Glutamatergic neuron (in vitro differentiated cells): ENCODE measurements around the gene USP5. TPM values are rescaled to one million over a fixed set of nuclear protein-coding genes. Genes with fewer than 3 reads are reported as not detected.
"Not testable (repeated sequence)": the region's sequence is repeated elsewhere in the genome, so short reads cannot be mapped to it uniquely, and the experiment has no call there.

Source experiments
- DNase-seq: peaks from one replicate; pipeline ENCODE4 v3.0.0; 2022
- H3K27ac Mint-ChIP-seq: one replicate; pipeline ENCODE4 v1.8.0; 2020; ENCODE audit warnings: mild to moderate bottlenecking, mixed read lengths, inconsistent platforms; ENCODE audit not compliant: unreplicated experiment
- H3K27me3 Mint-ChIP-seq: one replicate; pipeline ENCODE4 v1.8.0; 2020; ENCODE audit warnings: mild to moderate bottlenecking, moderate library complexity, mixed read lengths, inconsistent platforms; ENCODE audit not compliant: unreplicated experiment
- H3K36me3 Mint-ChIP-seq: one replicate; pipeline ENCODE4 v1.8.0; 2020; ENCODE audit warnings: mild to moderate bottlenecking, mixed read lengths, inconsistent platforms; ENCODE audit not compliant: unreplicated experiment
- H3K4me1 Mint-ChIP-seq: one replicate; pipeline ENCODE4 v1.8.0; 2020; ENCODE audit warnings: mild to moderate bottlenecking, low read depth, mixed read lengths, inconsistent platforms; ENCODE audit not compliant: unreplicated experiment
- H3K4me3 Mint-ChIP-seq: one replicate; pipeline ENCODE4 v1.8.0; 2020; ENCODE audit warnings: mild to moderate bottlenecking, mixed read lengths, inconsistent platforms; ENCODE audit not compliant: unreplicated experiment
- H3K9me3 Mint-ChIP-seq: one replicate; pipeline ENCODE4 v1.8.0; 2020; ENCODE audit warnings: mild to moderate bottlenecking, moderate library complexity, mixed read lengths, inconsistent platforms; ENCODE audit not compliant: unreplicated experiment
- total RNA-seq: library from RNA; stranded (reverse); fragmentation: NEBNext Ultra II Directional; extraction: Animal tissue kit (Norgen Biotek cat#: 25700); gene quantifications from one replicate; pipeline ENCODE4 v1.2.1, GENCODE V29; 2021; ENCODE audit not compliant: unreplicated experiment
- TF ChIP-seq, protein P1 (sequence below): fragments of 200-600 bp; sonication (generic); IDR thresholded peaks from one replicate; pipeline ENCODE4 v1.5.0; 2021; ENCODE audit not compliant: partially characterized antibody, unreplicated experiment

Gene USP5
- total RNA-seq, 1 donor from 2014 or later: 141 TPM

DNA sequence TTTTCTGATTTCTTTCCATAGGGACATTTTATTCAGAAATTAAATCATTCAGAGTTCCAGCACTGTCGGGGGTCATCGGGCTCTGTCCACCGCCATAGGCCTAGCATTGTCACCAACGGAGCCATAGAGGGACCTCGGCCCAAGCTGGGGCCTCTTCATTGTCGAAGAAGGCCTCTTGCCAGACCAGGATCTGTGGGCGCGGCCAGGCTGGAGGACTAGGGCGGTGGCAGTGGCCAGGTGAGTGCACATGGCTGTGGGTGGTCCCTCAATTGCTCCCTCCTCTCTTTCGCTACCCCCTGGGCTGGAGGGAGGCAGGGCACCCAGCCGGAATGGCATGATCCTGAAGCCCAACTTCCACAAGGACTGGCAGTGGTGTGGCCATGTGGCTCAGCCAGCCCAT, 31.7 kb downstream of the USP5 start:
- Mint-ChIP-seq H3K4me1 (peaks cover 4% of the 10 kb centered on the region), H3K36me3 (no peaks in the 10 kb centered on the region), H3K4me3 (no peak overlapping the region), H3K27ac (no peak overlapping the region), H3K9me3 (peaks cover 2% of the 10 kb centered on the region), H3K27me3 (no peaks in the 10 kb centered on the region)
- DNase-seq: no peak
- TF ChIP-seq, protein P1, sequence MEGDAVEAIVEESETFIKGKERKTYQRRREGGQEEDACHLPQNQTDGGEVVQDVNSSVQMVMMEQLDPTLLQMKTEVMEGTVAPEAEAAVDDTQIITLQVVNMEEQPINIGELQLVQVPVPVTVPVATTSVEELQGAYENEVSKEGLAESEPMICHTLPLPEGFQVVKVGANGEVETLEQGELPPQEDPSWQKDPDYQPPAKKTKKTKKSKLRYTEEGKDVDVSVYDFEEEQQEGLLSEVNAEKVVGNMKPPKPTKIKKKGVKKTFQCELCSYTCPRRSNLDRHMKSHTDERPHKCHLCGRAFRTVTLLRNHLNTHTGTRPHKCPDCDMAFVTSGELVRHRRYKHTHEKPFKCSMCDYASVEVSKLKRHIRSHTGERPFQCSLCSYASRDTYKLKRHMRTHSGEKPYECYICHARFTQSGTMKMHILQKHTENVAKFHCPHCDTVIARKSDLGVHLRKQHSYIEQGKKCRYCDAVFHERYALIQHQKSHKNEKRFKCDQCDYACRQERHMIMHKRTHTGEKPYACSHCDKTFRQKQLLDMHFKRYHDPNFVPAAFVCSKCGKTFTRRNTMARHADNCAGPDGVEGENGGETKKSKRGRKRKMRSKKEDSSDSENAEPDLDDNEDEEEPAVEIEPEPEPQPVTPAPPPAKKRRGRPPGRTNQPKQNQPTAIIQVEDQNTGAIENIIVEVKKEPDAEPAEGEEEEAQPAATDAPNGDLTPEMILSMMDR: no peak

DNA sequence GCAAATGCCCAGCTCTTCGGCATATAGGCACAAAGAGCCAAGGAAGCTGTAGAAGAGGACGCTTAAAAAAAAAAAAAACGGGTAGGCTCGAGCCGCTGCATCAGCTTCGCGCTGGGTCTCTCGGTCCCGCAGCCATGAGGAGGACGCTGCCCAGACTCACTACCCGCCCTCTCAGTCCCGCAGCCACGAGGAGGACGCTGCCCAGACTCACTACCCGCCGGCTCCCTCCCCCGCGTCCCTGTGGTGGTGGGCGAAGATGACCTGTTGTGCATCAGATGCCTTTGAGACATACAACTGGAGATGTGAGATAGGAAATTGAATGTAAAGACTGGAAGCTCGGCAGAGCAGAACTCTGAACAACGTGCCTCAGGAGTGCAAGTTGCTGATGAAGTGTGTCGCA, 32.6 kb downstream of the USP5 start:
- Mint-ChIP-seq H3K4me1 (peaks cover 4% of the 10 kb centered on the region), H3K27me3 (no peaks in the 10 kb centered on the region), H3K36me3 (no peaks in the 10 kb centered on the region), H3K4me3 (no peak overlapping the region), H3K9me3 (peaks cover 2% of the 10 kb centered on the region), H3K27ac (no peak overlapping the region)
- DNase-seq: no peak
- TF ChIP-seq, protein P1: no peak

DNA sequence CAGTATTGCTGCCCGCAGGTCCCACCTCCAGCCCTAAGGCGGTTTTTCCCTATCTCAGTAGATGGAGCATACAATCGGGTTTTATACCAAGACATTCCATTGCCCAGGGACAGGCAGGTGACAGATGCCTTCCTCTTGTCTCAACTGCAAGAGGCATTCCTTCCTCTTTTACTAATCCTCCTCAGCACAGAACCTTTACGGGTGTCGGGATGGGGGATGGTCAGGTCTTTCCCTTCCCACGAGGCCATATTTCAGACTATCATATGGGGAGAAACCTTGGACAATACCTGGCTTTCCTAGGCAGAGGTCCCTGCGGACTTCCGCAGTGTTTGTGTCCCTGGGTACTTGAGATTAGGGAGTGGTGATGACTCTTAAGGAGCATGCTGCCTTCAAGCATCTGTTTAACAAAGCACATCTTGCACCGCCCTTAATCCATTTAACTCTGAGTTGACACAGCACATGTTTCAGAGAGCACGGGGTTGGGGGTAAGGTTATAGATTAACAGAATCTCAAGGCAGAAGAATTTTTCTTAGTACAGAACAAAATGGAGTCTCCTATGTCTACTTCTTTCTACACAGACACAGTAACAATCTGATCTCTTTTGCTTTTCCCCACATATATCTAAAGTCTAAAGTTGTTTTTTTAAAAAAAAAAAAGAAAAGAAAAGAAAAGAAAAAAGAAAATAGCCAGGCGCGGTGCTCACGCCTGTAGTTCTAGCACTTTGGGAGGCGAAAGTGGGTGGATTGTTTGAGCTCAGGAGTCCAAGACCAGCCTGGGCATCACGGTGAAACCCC, 34.5 kb downstream of the USP5 start:
- H3K27me3 Mint-ChIP-seq, H3K4me1 Mint-ChIP-seq, DNase-seq, H3K36me3 Mint-ChIP-seq, H3K9me3 Mint-ChIP-seq: not testable (repeated sequence)
- peak overlapping the region; percentile 41 for H3K4me3 Mint-ChIP-seq
- peak overlapping the region; percentile 91 for H3K27ac Mint-ChIP-seq

DNA sequence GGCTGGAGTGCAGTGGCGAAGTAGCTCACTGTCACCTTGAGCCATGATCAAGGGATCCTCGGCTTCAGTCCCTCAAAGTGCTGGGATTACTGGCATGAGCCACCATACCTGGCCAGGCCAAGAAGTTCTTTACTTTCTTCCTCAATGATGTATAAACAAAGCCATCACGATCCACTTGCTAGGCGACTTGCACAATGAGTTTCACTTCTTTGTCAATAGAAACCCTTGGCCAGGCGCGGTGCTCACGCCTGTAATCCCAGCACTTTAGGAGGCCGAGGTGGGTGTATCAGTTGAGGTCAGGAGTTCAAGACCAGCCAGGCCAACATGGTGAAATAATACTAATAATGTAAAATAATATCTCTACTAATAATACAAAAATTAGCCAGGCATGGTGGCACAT, 35.5 kb downstream of the USP5 start:
- Mint-ChIP-seq H3K36me3 (no peaks in the 10 kb centered on the region), H3K27ac (no peak overlapping the region), H3K9me3 (peaks cover 7% of the 10 kb centered on the region), H3K4me3 (no peak overlapping the region), H3K4me1 (peaks cover 4% of the 10 kb centered on the region), H3K27me3 (peaks cover 8% of the 10 kb centered on the region)
- DNase-seq: no peak
- TF ChIP-seq, protein P1: no peak

DNA sequence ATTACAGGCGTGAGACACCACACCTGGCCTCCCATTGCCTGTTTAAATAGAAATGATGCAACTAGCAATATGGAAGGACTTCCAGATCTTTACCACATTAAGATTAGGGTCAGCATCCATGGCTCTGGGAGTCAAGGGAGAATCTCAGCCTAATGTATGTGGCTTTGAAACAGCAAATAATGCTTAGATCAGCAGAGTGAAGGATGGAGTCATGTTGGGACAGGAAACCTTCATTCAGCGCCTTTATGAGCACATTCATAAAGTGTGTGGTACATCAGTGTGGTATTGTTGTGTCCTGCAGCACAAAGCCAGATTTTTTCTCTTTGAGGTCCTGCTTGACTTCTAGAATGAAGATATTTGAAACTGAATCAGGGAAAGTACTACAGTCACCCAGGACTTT, 36.4 kb downstream of the USP5 start:
- Mint-ChIP-seq H3K36me3 (no peaks in the 10 kb centered on the region), H3K27ac (no peak overlapping the region), H3K9me3 (peaks cover 7% of the 10 kb centered on the region), H3K27me3 (peaks cover 8% of the 10 kb centered on the region), H3K4me1 (peaks cover 4% of the 10 kb centered on the region), H3K4me3 (no peak overlapping the region)
- DNase-seq: no peak
- TF ChIP-seq, protein P1: no peak

DNA sequence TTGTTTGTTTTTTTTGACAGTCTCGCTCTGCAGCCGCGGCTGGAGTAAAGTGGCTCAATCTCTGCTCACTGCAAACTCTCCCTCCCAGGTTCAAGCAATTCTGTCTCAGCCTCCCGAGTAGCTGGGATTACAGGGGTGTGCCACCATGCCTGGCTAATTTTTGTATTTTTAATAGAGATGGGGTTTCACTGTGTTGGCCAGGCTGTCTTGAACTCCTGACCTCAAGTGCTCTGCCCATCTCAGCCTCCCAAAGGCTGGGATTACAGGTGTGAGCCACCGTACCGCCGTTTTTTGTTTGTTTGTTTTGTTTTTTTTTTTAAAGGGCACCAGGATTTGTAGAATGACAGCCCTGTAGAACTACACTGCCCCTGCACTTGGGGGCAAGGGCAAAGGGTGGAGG, 36.8 kb downstream of the USP5 start:
- not testable (repeated sequence) for H3K27me3 Mint-ChIP-seq, H3K36me3 Mint-ChIP-seq, H3K4me3 Mint-ChIP-seq, H3K9me3 Mint-ChIP-seq, H3K4me1 Mint-ChIP-seq, DNase-seq, H3K27ac Mint-ChIP-seq

DNA sequence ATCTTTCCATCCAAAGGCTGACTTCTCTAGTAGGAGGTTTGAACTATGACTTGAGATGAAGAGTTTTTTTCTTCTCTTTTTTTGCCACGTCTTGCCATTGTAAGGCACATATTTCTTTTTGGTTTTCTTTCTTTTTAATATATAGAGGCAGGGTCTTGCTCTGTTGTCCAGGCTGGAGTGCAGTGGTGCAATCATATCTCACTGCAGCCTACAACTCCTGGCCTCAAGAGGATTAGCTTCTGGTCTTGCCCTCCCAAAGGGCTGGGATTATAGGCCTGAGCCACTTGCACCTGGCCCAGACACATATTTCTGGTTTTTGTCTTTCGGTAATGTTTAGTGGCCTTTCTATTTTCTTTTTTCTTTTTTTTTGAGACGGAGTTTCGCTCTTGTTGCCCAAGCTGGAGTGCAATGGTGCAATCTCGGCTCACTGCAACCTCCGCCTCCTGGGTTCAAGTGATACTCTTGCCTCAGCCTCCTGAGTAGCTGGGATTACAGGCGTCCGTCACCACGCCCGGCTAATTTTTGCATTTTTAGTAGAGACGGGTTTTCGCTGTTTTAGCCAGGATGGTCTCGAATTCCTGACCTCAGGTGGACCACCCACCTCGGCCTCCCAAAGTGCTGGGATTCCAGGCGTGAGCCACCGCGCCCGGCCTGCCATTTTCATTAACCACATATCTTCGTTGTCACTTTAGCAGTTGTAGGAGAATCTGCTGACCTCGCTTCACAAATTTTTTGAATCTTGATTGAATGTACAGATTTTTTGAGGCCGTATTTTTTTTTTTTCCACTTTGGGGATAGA, 38.0 kb downstream of the USP5 start:
- peak overlapping the region; percentile 86 for H3K4me3 Mint-ChIP-seq

More for the DNA sequence above, 38.0 kb downstream of the USP5 start:
- not testable (repeated sequence) for H3K27me3 Mint-ChIP-seq, DNase-seq, H3K36me3 Mint-ChIP-seq, H3K4me1 Mint-ChIP-seq, H3K9me3 Mint-ChIP-seq
- H3K27ac Mint-ChIP-seq: peak overlapping the region; percentile 95
